ENCODE results near the gene MRPL10. TPM values are rescaled to one million over a fixed set of nuclear protein-coding genes. Genes with fewer than 3 reads are reported as not detected.

MRPL10 gene
- total and polyA plus RNA-seq, 2 of the 8 experiments (the other 6 are each of a cell fraction or from before 2014, with no cell fraction given) = 85.3 to 214 TPM

DNA sequence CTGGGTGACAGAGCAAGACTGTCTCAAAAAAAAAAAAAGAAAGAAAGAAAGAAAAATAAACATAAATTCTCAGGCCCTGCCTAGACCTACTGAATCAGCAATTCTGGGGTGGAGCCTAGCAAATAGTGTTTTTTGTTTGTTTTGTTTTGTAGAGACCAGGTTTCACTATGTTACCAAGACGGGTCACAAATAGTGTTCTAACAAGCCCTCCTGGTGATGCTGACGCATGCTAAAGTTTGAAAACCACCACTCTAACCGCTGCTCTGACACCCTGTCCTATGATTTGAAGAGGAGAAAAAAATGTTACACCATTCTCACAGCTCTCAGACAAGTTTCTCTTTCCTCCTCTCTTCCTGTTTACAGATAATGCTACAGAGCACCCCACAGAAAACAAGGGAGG, 1.5 kb downstream of the MRPL10 start (continued):
- TF ChIP-seq, protein P1, sequence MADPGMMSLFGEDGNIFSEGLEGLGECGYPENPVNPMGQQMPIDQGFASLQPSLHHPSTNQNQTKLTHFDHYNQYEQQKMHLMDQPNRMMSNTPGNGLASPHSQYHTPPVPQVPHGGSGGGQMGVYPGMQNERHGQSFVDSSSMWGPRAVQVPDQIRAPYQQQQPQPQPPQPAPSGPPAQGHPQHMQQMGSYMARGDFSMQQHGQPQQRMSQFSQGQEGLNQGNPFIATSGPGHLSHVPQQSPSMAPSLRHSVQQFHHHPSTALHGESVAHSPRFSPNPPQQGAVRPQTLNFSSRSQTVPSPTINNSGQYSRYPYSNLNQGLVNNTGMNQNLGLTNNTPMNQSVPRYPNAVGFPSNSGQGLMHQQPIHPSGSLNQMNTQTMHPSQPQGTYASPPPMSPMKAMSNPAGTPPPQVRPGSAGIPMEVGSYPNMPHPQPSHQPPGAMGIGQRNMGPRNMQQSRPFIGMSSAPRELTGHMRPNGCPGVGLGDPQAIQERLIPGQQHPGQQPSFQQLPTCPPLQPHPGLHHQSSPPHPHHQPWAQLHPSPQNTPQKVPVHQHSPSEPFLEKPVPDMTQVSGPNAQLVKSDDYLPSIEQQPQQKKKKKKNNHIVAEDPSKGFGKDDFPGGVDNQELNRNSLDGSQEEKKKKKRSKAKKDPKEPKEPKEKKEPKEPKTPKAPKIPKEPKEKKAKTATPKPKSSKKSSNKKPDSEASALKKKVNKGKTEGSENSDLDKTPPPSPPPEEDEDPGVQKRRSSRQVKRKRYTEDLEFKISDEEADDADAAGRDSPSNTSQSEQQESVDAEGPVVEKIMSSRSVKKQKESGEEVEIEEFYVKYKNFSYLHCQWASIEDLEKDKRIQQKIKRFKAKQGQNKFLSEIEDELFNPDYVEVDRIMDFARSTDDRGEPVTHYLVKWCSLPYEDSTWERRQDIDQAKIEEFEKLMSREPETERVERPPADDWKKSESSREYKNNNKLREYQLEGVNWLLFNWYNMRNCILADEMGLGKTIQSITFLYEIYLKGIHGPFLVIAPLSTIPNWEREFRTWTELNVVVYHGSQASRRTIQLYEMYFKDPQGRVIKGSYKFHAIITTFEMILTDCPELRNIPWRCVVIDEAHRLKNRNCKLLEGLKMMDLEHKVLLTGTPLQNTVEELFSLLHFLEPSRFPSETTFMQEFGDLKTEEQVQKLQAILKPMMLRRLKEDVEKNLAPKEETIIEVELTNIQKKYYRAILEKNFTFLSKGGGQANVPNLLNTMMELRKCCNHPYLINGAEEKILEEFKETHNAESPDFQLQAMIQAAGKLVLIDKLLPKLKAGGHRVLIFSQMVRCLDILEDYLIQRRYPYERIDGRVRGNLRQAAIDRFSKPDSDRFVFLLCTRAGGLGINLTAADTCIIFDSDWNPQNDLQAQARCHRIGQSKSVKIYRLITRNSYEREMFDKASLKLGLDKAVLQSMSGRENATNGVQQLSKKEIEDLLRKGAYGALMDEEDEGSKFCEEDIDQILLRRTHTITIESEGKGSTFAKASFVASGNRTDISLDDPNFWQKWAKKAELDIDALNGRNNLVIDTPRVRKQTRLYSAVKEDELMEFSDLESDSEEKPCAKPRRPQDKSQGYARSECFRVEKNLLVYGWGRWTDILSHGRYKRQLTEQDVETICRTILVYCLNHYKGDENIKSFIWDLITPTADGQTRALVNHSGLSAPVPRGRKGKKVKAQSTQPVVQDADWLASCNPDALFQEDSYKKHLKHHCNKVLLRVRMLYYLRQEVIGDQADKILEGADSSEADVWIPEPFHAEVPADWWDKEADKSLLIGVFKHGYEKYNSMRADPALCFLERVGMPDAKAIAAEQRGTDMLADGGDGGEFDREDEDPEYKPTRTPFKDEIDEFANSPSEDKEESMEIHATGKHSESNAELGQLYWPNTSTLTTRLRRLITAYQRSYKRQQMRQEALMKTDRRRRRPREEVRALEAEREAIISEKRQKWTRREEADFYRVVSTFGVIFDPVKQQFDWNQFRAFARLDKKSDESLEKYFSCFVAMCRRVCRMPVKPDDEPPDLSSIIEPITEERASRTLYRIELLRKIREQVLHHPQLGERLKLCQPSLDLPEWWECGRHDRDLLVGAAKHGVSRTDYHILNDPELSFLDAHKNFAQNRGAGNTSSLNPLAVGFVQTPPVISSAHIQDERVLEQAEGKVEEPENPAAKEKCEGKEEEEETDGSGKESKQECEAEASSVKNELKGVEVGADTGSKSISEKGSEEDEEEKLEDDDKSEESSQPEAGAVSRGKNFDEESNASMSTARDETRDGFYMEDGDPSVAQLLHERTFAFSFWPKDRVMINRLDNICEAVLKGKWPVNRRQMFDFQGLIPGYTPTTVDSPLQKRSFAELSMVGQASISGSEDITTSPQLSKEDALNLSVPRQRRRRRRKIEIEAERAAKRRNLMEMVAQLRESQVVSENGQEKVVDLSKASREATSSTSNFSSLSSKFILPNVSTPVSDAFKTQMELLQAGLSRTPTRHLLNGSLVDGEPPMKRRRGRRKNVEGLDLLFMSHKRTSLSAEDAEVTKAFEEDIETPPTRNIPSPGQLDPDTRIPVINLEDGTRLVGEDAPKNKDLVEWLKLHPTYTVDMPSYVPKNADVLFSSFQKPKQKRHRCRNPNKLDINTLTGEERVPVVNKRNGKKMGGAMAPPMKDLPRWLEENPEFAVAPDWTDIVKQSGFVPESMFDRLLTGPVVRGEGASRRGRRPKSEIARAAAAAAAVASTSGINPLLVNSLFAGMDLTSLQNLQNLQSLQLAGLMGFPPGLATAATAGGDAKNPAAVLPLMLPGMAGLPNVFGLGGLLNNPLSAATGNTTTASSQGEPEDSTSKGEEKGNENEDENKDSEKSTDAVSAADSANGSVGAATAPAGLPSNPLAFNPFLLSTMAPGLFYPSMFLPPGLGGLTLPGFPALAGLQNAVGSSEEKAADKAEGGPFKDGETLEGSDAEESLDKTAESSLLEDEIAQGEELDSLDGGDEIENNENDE (IDR thresholded peaks at IDR 0.05; ENCODE audit: insufficient replicate concordance, low read length) = no peak
- TF ChIP-seq TAF7 (optimal IDR thresholded peaks at IDR 0.05; ENCODE audit: borderline replicate concordance, low read depth, low read length) (no peak), HDAC6 (IDR thresholded peaks at IDR 0.05; ENCODE audit: low read depth, low read length) (no peak), SUZ12 (IDR thresholded peaks at IDR 0.05; ENCODE audit: low read length) (no peak), SRF (IDR thresholded peaks at IDR 0.05; ENCODE audit: low read depth, low read length) (no peak), ZNF274 (IDR thresholded peaks at IDR 0.05; ENCODE audit: borderline replicate concordance, extremely low read depth, low read length) (no peak), RFX5 (IDR thresholded peaks at IDR 0.05; ENCODE audit: borderline replicate concordance, low read depth, low read length) (no peak)
- TF ChIP-seq, protein P2, sequence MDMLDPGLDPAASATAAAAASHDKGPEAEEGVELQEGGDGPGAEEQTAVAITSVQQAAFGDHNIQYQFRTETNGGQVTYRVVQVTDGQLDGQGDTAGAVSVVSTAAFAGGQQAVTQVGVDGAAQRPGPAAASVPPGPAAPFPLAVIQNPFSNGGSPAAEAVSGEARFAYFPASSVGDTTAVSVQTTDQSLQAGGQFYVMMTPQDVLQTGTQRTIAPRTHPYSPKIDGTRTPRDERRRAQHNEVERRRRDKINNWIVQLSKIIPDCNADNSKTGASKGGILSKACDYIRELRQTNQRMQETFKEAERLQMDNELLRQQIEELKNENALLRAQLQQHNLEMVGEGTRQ (IDR thresholded peaks at IDR 0.05; ENCODE audit: low read length) = no peak

All from H1 (cell line).